ENCODE measurements around the gene PLAC8. TPM values are rescaled to one million over a fixed set of nuclear protein-coding genes. Genes with fewer than 3 reads are reported as not detected.

Gene PLAC8
- polyA plus RNA-seq, 4 donors = 84.2 to 309 (median 164) TPM

GRCh38 chr4:83110970-83111750 lies 3.4 kb downstream of the PLAC8 start:
- 56 to 66% (median 66%) methylated on average over 8 of the region's 8 CpGs for WGBS, 3 donors
- H3K27ac ChIP-seq (ENCODE audit: low read depth in 1 of 3, low read length in 2 of 3) = peak overlapping the region; percentile 76 to 95 (median 84)

DNA sequence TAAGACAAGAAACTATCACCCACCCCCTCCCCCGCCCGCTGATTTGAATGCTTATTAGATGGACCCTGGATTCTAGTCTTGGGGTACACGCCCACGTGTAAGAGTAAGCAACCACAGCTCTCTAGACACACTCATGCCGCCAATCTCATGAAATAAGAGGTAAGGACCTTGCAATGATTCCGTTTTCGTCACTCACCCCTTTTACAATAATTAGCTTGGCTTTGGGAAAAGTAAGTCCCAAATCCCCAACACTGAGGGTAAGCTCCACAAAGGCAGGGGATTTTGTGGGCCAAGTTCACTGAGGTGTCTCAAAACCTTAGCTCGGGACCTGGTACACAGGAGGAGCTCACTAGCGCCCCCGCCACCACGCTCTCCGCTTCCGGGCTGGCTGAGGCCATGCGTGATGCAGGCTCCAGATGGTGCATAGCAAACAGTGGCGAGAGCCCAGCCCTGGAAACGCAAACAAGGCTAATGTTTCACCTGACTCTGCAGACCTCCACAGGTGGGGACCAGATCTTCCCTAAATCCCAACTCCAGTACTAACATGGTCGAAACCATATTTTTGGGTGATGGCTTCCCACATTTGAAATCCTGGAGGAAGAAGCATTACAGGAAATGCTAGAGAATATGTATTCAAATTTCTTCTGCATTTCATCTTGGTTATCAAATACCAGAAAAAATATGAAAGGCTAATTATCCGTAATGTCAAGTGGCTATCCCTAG lies 4.1 kb downstream of the PLAC8 start:
- Histone ChIP-seq H3K27me3 (ENCODE audit: control insufficient read depth in 3 of 3, insufficient read depth in 3 of 3, low read length in 3 of 3) (no peaks in the 10 kb centered on the region), H3K4me1 (ENCODE audit: control insufficient read depth in 3 of 3, insufficient read depth in 2 of 3, low read depth in 1 of 3, low read length in 2 of 3) (peaks cover 0 to 13% (median 0%) of the 10 kb centered on the region in 3 donors), H3K27ac (ENCODE audit: low read depth in 1 of 3, low read length in 2 of 3) (peak overlapping the region; percentile 76 to 95 (median 84)), H3K9me3 (ENCODE audit: control insufficient read depth in 2 of 2, insufficient read depth in 1 of 2, low read depth in 1 of 2, low read length in 1 of 2) (no peaks in the 10 kb centered on the region), H3K36me3 (ENCODE audit: control insufficient read depth in 3 of 3, insufficient read depth in 2 of 3, low read depth in 1 of 3, low read length in 3 of 3) (peaks cover under 1 to 17% (median 2%) of the 10 kb centered on the region in 3 donors), H3K4me3 (ENCODE audit: low read depth in 1 of 3, low read length in 3 of 3) (peak overlapping the region; percentile 71 to 81 (median 81))
- FAIRE-seq = no peak
- DNase-seq = peak; percentile 91 to 96
- 1 to 3% (median 1%) methylated on average over 18 of the region's 18 CpGs for WGBS, 3 donors

More at GRCh38 chr4:83110970-83111750, 3.4 kb downstream of the PLAC8 start:
- no peak for DNase-seq
- H3K36me3 ChIP-seq (ENCODE audit: control insufficient read depth in 3 of 3, insufficient read depth in 2 of 3, low read depth in 1 of 3, low read length in 3 of 3) = peaks cover 0 to 16% (median 2%) of the 10 kb centered on the region in 3 donors
- no peaks in the 10 kb centered on the region for H3K9me3 ChIP-seq (ENCODE audit: control insufficient read depth in 2 of 2, insufficient read depth in 1 of 2, low read depth in 1 of 2, low read length in 1 of 2)
- H3K4me1 ChIP-seq (ENCODE audit: control insufficient read depth in 3 of 3, insufficient read depth in 2 of 3, low read depth in 1 of 3, low read length in 2 of 3) = peaks cover 0 to 20% (median 0%) of the 10 kb centered on the region in 3 donors
- H3K27me3 ChIP-seq (ENCODE audit: control insufficient read depth in 3 of 3, insufficient read depth in 3 of 3, low read length in 3 of 3) = no peaks in the 10 kb centered on the region
- FAIRE-seq = no peak
- H3K4me3 ChIP-seq (ENCODE audit: low read depth in 1 of 3, low read length in 3 of 3) = peak overlapping the region in 2 of 3 donors; percentile 19 to 81

- peaks cover 0 to 13% (median 0%) of the 10 kb centered on the region in 3 donors for H3K4me1 ChIP-seq (ENCODE audit: control insufficient read depth in 3 of 3, insufficient read depth in 2 of 3, low read depth in 1 of 3, low read length in 2 of 3)
- H3K27me3 ChIP-seq (ENCODE audit: control insufficient read depth in 3 of 3, insufficient read depth in 3 of 3, low read length in 3 of 3) = no peaks in the 10 kb centered on the region
- 0 to 1% (median 1%) methylated on average over 45 to 64 of the region's 64 CpGs for WGBS, 3 donors
- no peak for FAIRE-seq
- DNase-seq = peak in 1 of 2 donors; percentile 80
- peak overlapping the region; percentile 71 to 81 (median 81) for H3K4me3 ChIP-seq (ENCODE audit: low read depth in 1 of 3, low read length in 3 of 3)
- peaks cover 2 to 21% (median 3%) of the 10 kb centered on the region in 3 donors for H3K36me3 ChIP-seq (ENCODE audit: control insufficient read depth in 3 of 3, insufficient read depth in 2 of 3, low read depth in 1 of 3, low read length in 3 of 3)
- peak overlapping the region; percentile 76 to 95 (median 84) for H3K27ac ChIP-seq (ENCODE audit: low read depth in 1 of 3, low read length in 2 of 3)
- H3K9me3 ChIP-seq (ENCODE audit: control insufficient read depth in 2 of 2, insufficient read depth in 1 of 2, low read depth in 1 of 2, low read length in 1 of 2) = no peaks in the 10 kb centered on the region
These were observed 4.9 kb downstream of the PLAC8 start for GRCh38 chr4:83109480-83110222.

DNA sequence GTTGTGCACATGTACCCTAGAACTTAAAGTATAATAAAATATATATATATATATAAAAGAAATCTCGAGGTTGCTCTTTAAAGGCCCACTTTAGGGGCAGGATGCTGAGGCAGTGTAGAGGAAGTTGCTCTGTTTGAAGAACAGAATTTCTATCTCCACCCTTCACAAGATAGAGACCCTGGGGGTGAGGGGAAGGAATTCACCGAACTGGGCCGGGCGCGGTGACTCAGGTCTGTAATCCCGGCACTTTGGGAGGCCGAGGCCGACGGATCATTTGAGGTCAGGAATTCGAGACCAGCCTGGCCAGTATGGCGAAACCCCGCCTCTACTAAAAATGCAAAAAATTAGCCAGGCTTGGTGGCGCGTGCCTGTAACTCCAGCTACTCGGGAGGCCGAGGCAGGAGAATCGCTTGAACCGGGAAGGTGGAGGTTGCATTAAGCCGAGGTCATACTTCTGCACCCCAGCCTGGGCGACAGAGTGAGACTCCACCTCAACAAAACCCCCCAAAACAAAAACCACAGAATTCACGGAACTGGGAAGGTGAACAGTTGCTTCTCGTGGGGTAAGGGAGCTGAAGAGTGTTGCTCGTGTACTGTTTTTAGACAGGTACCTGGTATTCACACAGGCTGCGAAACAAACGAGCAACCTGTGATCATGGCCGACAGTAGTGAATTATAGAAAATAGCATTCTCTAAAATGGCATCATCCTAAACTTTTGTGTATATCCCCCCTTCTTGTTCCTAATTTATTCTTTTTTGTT lies 6.2 kb downstream of the PLAC8 start:
- H3K36me3 ChIP-seq (ENCODE audit: control insufficient read depth in 3 of 3, insufficient read depth in 2 of 3, low read depth in 1 of 3, low read length in 3 of 3) = peaks cover 3 to 25% (median 5%) of the 10 kb centered on the region in 3 donors
- no peak for FAIRE-seq

GRCh38 chr4:83107631-83108030 lies 6.9 kb downstream of the PLAC8 start:
- DNase-seq (no peak), FAIRE-seq (no peak)
- H3K27me3 ChIP-seq (ENCODE audit: control insufficient read depth in 3 of 3, insufficient read depth in 3 of 3, low read length in 3 of 3) = no peaks in the 10 kb centered on the region
- no peaks in the 10 kb centered on the region for H3K9me3 ChIP-seq (ENCODE audit: control insufficient read depth in 2 of 2, insufficient read depth in 1 of 2, low read depth in 1 of 2, low read length in 1 of 2)
- H3K4me1 ChIP-seq (ENCODE audit: control insufficient read depth in 3 of 3, insufficient read depth in 2 of 3, low read depth in 1 of 3, low read length in 2 of 3) = peaks cover 0 to 13% (median 0%) of the 10 kb centered on the region in 3 donors
- H3K36me3 ChIP-seq (ENCODE audit: control insufficient read depth in 3 of 3, insufficient read depth in 2 of 3, low read depth in 1 of 3, low read length in 3 of 3) = peaks cover 3 to 29% (median 7%) of the 10 kb centered on the region in 3 donors
- no peak overlapping the region for H3K4me3 ChIP-seq (ENCODE audit: low read depth in 1 of 3, low read length in 3 of 3)
- 82 to 92% (median 82%) methylated on average over 9 of the region's 9 CpGs for WGBS, 3 donors
- no peak overlapping the region for H3K27ac ChIP-seq (ENCODE audit: low read depth in 1 of 3, low read length in 2 of 3)

More for the DNA sequence above, 6.2 kb downstream of the PLAC8 start:
- Histone ChIP-seq H3K27ac (ENCODE audit: low read depth in 1 of 3, low read length in 2 of 3) (no peak overlapping the region), H3K9me3 (ENCODE audit: control insufficient read depth in 2 of 2, insufficient read depth in 1 of 2, low read depth in 1 of 2, low read length in 1 of 2) (no peaks in the 10 kb centered on the region), H3K4me3 (ENCODE audit: low read depth in 1 of 3, low read length in 3 of 3) (no peak overlapping the region), H3K27me3 (ENCODE audit: control insufficient read depth in 3 of 3, insufficient read depth in 3 of 3, low read length in 3 of 3) (no peaks in the 10 kb centered on the region), H3K4me1 (ENCODE audit: control insufficient read depth in 3 of 3, insufficient read depth in 2 of 3, low read depth in 1 of 3, low read length in 2 of 3) (peaks cover 0 to 13% (median 0%) of the 10 kb centered on the region in 3 donors)
- DNase-seq = no peak
- 83 to 91% (median 90%) methylated on average over 25 to 26 of the region's 26 CpGs for WGBS, 3 donors

GRCh38 chr4:83104991-83105390 lies 9.5 kb downstream of the PLAC8 start:
- Histone ChIP-seq H3K27me3 (ENCODE audit: control insufficient read depth in 3 of 3, insufficient read depth in 3 of 3, low read length in 3 of 3) (no peaks in the 10 kb centered on the region), H3K4me1 (ENCODE audit: control insufficient read depth in 3 of 3, insufficient read depth in 2 of 3, low read depth in 1 of 3, low read length in 2 of 3) (no peaks in the 10 kb centered on the region), H3K27ac (ENCODE audit: low read depth in 1 of 3, low read length in 2 of 3) (no peak overlapping the region), H3K4me3 (ENCODE audit: low read depth in 1 of 3, low read length in 3 of 3) (no peak overlapping the region), H3K9me3 (ENCODE audit: control insufficient read depth in 2 of 2, insufficient read depth in 1 of 2, low read depth in 1 of 2, low read length in 1 of 2) (no peaks in the 10 kb centered on the region), H3K36me3 (ENCODE audit: control insufficient read depth in 3 of 3, insufficient read depth in 2 of 3, low read depth in 1 of 3, low read length in 3 of 3) (peaks cover 3 to 36% (median 7%) of the 10 kb centered on the region in 3 donors)
- DNase-seq (no peak), FAIRE-seq (no peak)
- WGBS, 3 donors = 94 to 98% (median 96%) methylated on average over 7 of the region's 7 CpGs

DNA sequence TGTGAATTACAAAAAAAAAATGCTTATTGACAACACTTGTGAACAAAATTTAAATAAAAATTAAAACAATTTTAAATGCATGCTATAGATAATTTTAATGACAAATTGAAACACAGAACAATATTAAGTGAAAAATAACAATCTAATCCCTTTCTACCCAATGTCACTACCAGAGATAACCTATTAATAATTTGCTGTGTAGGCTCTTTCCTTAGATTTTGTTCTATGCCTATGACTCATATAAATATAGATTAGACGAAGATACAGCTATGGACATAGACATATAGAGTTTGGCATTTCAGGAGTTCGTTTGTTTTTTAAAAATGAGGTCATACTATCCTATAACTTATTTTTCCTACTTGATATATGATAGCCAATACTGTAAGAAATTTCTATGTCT lies 18.1 kb downstream of the PLAC8 start:
- H3K4me1 ChIP-seq (ENCODE audit: control insufficient read depth in 3 of 3, insufficient read depth in 2 of 3, low read depth in 1 of 3, low read length in 2 of 3) = no peaks in the 10 kb centered on the region
- 58 to 84% (median 67%) methylated on average over 2 of the region's 2 CpGs for WGBS, 3 donors
- H3K9me3 ChIP-seq (ENCODE audit: control insufficient read depth in 2 of 2, insufficient read depth in 1 of 2, low read depth in 1 of 2, low read length in 1 of 2) = no peaks in the 10 kb centered on the region
- DNase-seq (no peak), FAIRE-seq (no peak)
- no peak overlapping the region for H3K27ac ChIP-seq (ENCODE audit: low read depth in 1 of 3, low read length in 2 of 3)
- H3K4me3 ChIP-seq (ENCODE audit: low read depth in 1 of 3, low read length in 3 of 3) = no peak overlapping the region
- H3K36me3 ChIP-seq (ENCODE audit: control insufficient read depth in 3 of 3, insufficient read depth in 2 of 3, low read depth in 1 of 3, low read length in 3 of 3) = peaks cover 4 to 28% (median 13%) of the 10 kb centered on the region in 3 donors
- H3K27me3 ChIP-seq (ENCODE audit: control insufficient read depth in 3 of 3, insufficient read depth in 3 of 3, low read length in 3 of 3) = no peaks in the 10 kb centered on the region
